ENCODE results near the gene B4GALT2. TPM values are rescaled to one million over a fixed set of nuclear protein-coding genes. Genes with fewer than 3 reads are reported as not detected.

Gene B4GALT2
- total and polyA plus RNA-seq, 9 of the 15 experiments (the other 6 are each of a cell fraction or from before 2014, with no cell fraction given) = 1.3 to 86.8 (median 43.8) TPM

GRCh38 chr1:43991476-43992231, 12.6 kb downstream of the B4GALT2 start, which contains the start of gene CCDC24 (continued):
- TF ChIP-seq ZBTB40 (IDR thresholded peaks at IDR 0.05) (peak; percentile 67; the same call in 1 of the 2 replicates), ZBTB40 (CRISPR knock-in tag; IDR thresholded peaks at IDR 0.05) (no peak), YY1 (IDR thresholded peaks at IDR 0.05; ENCODE audit: borderline replicate concordance in 1 of 3, control insufficient read depth in 1 of 3, extremely low read depth in 1 of 3, insufficient read depth in 3 of 3, insufficient read length in 1 of 3, insufficient replicate concordance in 2 of 3, low read depth in 1 of 3, low read length in 2 of 3) (peak in 1 of 3 experiments; percentile 37), HDAC2 (IDR thresholded peaks at IDR 0.05) (peak; percentile 82; the same call in 1 of the 2 replicates), ZBTB11 (CRISPR knock-in tag; IDR thresholded peaks at IDR 0.05) (peak in 1 of 3 experiments; percentile 91; a peak in 3 of 6 replicates), FOS (IDR thresholded peaks at IDR 0.05; ENCODE audit: extremely low read depth, insufficient read length) (no peak), POU5F1 (IDR thresholded peaks at IDR 0.05; ENCODE audit: borderline replicate concordance, low read depth, low read length, partially characterized antibody) (no peak), SUPT5H (IDR thresholded peaks at IDR 0.05) (peak; percentile 77), DDX20 (tag; IDR thresholded peaks at IDR 0.05; ENCODE audit: low read depth) (no peak), GTF2E2 (tag; IDR thresholded peaks at IDR 0.05) (no peak), DMBX1 (CRISPR knock-in tag; IDR thresholded peaks at IDR 0.05; ENCODE audit: borderline replicate concordance) (no peak)

Data from K562 (cell line).